22Rv1 (cell line): Measurements from ENCODE around the gene ACOXL.

Source experiments
- H3K27ac ChIP-seq: fragments of 450-650 bp; 2 replicates; pipeline ENCODE4 v1.5.1; 2017
- ZFX ChIP-seq: fragments of 450-650 bp; IDR thresholded peaks from 2 replicates; pipeline ENCODE4 v1.6.1; 2017; ENCODE audit warnings: antibody characterized with exemption, borderline replicate concordance
- TF ChIP-seq, protein P1 (sequence below): fragments of 450-650 bp; IDR thresholded peaks from 2 replicates; pipeline ENCODE4 v1.5.1; 2017; ENCODE audit warnings: mild to moderate bottlenecking

ACOXL gene

DNA sequence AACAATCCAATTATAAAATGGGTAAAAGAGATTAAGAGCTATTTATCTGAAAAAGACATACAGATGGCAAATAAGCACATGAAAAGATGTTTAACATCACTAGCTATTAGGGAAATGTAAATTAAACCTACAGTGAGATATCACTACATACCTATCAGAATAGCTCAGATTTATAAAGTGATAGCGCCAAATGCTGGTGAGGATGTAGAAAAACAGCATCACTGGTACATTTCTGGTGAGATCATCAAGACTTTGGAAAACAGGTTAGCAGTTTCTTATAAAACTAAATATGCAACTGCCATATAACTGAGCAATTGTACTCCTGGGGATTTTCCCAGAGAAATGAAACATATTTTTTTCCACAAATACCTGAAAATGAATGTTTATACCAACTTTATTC lies 100.4 kb downstream of the ACOXL start:
- no peak overlapping the region for H3K27ac ChIP-seq
- no peak for TF ChIP-seq ZFX
- TF ChIP-seq, protein P1, sequence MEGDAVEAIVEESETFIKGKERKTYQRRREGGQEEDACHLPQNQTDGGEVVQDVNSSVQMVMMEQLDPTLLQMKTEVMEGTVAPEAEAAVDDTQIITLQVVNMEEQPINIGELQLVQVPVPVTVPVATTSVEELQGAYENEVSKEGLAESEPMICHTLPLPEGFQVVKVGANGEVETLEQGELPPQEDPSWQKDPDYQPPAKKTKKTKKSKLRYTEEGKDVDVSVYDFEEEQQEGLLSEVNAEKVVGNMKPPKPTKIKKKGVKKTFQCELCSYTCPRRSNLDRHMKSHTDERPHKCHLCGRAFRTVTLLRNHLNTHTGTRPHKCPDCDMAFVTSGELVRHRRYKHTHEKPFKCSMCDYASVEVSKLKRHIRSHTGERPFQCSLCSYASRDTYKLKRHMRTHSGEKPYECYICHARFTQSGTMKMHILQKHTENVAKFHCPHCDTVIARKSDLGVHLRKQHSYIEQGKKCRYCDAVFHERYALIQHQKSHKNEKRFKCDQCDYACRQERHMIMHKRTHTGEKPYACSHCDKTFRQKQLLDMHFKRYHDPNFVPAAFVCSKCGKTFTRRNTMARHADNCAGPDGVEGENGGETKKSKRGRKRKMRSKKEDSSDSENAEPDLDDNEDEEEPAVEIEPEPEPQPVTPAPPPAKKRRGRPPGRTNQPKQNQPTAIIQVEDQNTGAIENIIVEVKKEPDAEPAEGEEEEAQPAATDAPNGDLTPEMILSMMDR: 0 out of 2 replicates have a peak, but pooled peaks have one; percentile 21

DNA sequence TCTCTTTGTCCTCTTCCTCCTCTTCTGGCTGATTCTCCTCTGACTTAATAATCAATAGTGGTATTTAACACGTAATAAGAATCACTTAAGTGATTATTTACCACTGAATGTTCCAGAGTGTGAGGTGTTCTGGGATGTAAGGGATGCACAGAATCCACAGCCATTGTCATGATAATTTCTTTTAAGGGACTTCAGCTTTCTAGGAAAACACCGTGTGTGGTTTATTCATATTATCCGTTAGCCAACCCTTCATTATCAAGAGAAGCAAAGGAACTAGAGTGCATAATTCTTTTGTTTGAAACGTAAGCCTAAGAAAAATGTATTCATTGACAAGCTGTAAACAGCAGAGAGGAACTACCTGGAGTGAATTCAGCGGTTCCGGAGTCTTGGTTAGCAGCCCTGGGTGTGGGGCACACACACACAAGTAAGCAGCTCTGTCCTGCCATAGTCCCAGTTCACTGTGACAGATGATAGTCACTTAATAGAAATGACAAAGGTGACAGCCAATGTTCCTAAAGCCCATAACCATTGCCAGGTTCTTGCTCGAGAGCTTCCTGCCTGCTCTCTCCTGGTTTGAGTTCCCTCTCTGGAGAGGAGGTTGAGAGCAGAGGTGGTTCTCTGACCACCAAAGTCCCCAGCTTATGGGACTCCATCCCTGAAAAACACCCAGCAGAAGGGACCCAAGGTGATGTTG lies 101.9 kb downstream of the ACOXL start:
- no peak for TF ChIP-seq ZFX
- TF ChIP-seq, protein P1: no peak
- H3K27ac ChIP-seq: no peak overlapping the region

DNA sequence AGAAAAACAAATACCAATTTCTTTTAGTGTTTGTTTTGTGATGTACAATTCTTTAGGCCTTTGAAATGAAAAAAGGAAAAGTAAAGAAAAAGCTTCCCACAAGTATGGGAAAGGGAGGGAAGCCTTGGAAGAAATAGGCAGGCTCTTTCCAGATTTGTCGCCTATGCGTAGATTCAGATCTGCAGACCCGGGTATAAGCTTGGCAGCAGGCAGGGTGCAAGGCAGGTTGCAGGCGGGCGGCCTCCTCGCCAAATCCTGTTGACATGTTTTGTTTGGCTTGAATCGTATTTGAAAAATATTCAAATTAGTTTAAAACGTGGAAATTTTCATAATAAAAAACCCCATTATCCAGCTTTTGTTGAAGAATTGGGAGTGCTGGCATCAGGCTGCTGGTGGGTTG lies 104.3 kb downstream of the ACOXL start:
- TF ChIP-seq, protein P1: no peak
- no peak for TF ChIP-seq ZFX
- H3K27ac ChIP-seq: no peak overlapping the region

DNA sequence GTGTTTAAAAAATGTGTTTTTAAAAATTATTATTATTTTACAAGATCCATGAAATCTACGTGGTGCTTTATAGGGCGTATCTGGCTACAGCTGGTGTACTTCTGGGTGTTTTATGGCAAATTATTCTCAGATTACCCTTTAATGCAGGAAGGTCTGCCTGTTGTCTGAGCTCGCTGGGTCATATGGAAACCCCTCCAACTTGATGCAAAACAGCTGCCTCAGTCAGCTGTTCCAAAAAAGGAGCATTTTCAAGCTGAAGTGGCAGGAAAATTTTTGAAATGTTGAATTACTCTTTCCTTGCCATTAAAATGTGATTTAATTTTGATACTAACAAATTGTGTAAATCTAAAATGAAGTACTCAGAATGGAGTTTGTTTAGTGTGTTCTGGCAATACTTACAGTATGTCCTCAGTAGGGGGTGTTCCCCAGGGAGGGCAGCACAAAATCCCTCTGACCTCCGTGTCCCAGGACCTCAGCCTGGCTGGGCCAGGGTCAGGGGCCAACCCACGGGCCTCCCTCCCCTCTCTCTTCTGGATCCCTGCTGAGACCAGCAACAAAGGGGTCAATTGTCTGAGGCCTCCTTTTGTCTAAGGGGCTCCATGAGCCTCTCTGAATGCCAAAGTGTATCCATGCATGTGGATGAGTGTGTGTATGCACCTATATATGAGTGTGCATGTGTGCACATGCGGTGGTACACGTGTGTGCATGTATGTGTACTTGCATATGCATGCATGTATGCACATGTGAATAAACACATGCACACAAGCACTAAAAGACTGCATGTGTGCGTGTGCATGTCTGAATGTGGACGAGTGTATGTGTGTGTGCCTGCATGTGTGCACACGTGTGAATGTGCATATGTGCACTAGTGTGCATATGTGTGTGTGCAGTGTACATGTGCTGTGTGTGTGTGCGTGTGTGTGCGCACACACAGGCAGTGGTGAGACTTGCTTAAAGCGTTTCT lies 105.4 kb downstream of the ACOXL start:
- H3K27ac ChIP-seq: no peak overlapping the region
- TF ChIP-seq, protein P1: no peak
- no peak for TF ChIP-seq ZFX

DNA sequence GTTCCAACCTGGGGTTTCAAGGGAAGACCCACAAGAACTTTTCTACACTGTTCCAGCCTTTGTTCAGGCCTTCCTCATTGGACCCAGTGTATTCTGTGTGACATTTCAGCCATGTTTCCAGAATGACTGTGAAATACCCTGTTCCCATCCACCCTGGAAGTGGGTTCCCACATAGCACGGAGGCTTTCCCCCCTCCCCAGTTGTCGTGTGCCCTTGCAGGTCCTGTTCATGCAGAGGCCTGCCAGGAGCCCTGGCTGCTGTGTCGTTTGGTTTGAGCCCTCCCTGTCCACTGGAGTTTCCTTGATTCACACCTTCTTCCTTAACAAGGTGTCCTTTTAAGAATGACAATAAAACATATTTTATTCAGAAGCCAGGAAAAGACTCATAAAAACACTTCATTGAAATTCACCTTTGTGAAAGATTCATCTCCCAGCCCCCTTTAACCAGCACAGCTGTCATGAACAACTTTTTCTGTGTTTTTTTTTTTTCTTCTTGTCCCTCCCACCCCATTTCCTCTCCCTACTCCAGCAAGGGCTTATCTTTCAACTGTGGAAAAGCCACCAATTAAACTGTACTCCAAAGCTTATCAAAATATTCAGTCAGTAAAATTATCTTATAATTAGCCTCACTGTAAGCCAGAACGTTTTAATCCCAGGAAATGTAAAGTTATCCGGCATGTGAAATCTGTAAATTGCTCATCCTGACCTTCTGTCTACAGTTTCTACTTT lies 106.4 kb downstream of the ACOXL start:
- no peak for TF ChIP-seq ZFX
- TF ChIP-seq, protein P1: no peak
- no peak overlapping the region for H3K27ac ChIP-seq

DNA sequence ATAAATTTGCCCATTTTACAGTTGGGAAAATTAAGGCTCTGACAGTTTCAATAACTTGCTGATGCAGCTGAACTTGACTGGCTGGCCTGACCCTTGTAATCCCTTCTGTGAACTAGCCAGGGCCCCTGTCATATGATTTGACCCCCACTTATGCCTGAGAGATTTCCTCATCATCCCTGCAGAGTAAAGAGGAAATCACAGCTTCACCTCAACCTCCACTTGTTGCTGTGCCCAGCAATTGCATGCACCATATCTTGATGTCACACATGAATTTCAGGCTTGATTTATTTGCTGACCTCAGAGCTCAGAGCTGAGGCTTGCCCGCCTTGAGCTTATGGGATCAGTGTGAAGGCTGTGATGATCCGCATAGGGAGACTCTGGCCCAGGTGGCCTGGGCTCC lies 108.1 kb downstream of the ACOXL start:
- TF ChIP-seq, protein P1: no peak
- TF ChIP-seq ZFX: no peak

More for the DNA sequence above, 108.1 kb downstream of the ACOXL start:
- H3K27ac ChIP-seq: no peak overlapping the region
